A549 (cell line): Measurements from ENCODE around the gene GRIK4. TPM values are rescaled to one million over a fixed set of nuclear protein-coding genes. Genes with fewer than 3 reads are reported as not detected.

Experiments used
- ATAC-seq, 2 experiments: fragments of 200-7000 bp in 1 of 2; fragments of >200 bp in 1 of 2; cut with Nextera tagmentation in 1 of 2; cut with Tn5 transposase in 1 of 2; 3 replicates each; pipeline versions ENCODE4 v1.8.0 to v1.9.1; 2018 to 2020; ENCODE audit warnings: mild to moderate bottlenecking in 1 of 2, moderate library complexity in 1 of 2
- CTCF ChIA-PET: fragments of 300-600 bp; sonication (Branson Sonifier 250); formaldehyde crosslinking; extraction: SDS; loops from one replicate; lab custom pipeline; 2021; ENCODE audit warnings: antibody characterized with exemption, inconsistent platforms; lab: Yijun Ruan, JAX
- POLR2A ChIA-PET: fragments of 350-600 bp; formaldehyde crosslinking; extraction: SDS; loops from one replicate; lab custom pipeline; 2021; ENCODE audit warnings: antibody characterized with exemption, inconsistent platforms; lab: Yijun Ruan, JAX
- DNase-seq, 2 experiments: peaks; one replicate each; pipeline versions ENCODE4 v3.0.0 to v3.0.0-alpha.2; 2011 to 2016; ENCODE audit warnings: low read depth in 1 of 2, low spot score in 1 of 2
- FAIRE-seq: peaks from 2 replicates; lab custom pipeline; 2011; peaks lifted over from hg19 to GRCh38; lab: Jason Lieb, UNC
- H3K27ac ChIP-seq, 2 experiments: fragments of >200 bp; sonication (Bioruptor Twin); formaldehyde crosslinking; 3 replicates each; pipeline ENCODE4 v1.5.1; 2016 to 2017
- H3K4me1 ChIP-seq: fragments of >200 bp; sonication (Bioruptor Twin); formaldehyde crosslinking; 3 replicates; pipeline ENCODE4 v1.6.1; 2016
- H3K4me2 ChIP-seq: fragments of >200 bp; sonication (Bioruptor Twin); formaldehyde crosslinking; 3 replicates; pipeline ENCODE4 v1.6.1; 2016
- H3K4me3 ChIP-seq: fragments of >200 bp; sonication (Bioruptor Twin); formaldehyde crosslinking; 3 replicates; pipeline ENCODE4 v1.5.1; 2016
- H3K9me3 ChIP-seq: fragments of >200 bp; sonication (Bioruptor Twin); formaldehyde crosslinking; 3 replicates; pipeline ENCODE4 v1.6.1; 2016
- CBX8 ChIP-seq: fragments of 200-600 bp; sonication (generic); IDR thresholded peaks from 2 replicates; pipeline ENCODE4 v1.6.1; 2016
- EHMT2 ChIP-seq: fragments of 200-600 bp; sonication (generic); IDR thresholded peaks from 2 replicates; pipeline ENCODE4 v1.6.1; 2016; ENCODE audit warnings: antibody characterized with exemption, low read depth, mild to moderate bottlenecking, moderate library complexity
- ESRRA ChIP-seq: fragments of 150-350 bp; IDR thresholded peaks from 2 replicates; pipeline ENCODE4 v1.6.1; 2014; ENCODE audit warnings: mild to moderate bottlenecking, low read length, borderline replicate concordance
- FOSB ChIP-seq: fragments of 250-450 bp; sonication (Bioruptor Pico); IDR thresholded peaks from 2 replicates; pipeline ENCODE4 v1.5.0; 2020; ENCODE audit warnings: mild to moderate bottlenecking, moderate library complexity
- HOXB13 ChIP-seq: fragments of 250-450 bp; sonication (Bioruptor Pico); IDR thresholded peaks from 2 replicates; pipeline ENCODE4 v1.5.0; 2020; ENCODE audit warnings: low read depth, mild to moderate bottlenecking, moderate library complexity
- HOXB5 ChIP-seq: fragments of 250-450 bp; sonication (Bioruptor Pico); IDR thresholded peaks from 2 replicates; pipeline ENCODE4 v1.5.0; 2020; ENCODE audit warnings: mild to moderate bottlenecking, moderate library complexity
- MAFK ChIP-seq: fragments of 450-650 bp; IDR thresholded peaks from 2 replicates; pipeline ENCODE4 v1.6.1; 2014; ENCODE audit not compliant: partially characterized antibody
- MYC ChIP-seq: IDR thresholded peaks from 2 replicates; pipeline ENCODE4 v1.6.1; 2012; ENCODE audit warnings: mild to moderate bottlenecking, inconsistent platforms, low read length, improper control_type of control experiment, borderline replicate concordance
- PHF8 ChIP-seq: fragments of 200-600 bp; sonication (generic); IDR thresholded peaks from 2 replicates; pipeline ENCODE4 v1.6.1; 2016; ENCODE audit warnings: low read depth, mild to moderate bottlenecking, antibody characterized with exemption, moderate library complexity, borderline replicate concordance
- POLR2AphosphoS2 ChIP-seq: conservative IDR thresholded peaks from 2 replicates; pipeline ENCODE4 v1.6.1; 2012; ENCODE audit warnings: low read length, improper control_type of control experiment, inconsistent platforms
- RAD21 ChIP-seq, 2 experiments: fragments of >200 bp in 1 of 2; sonication (Bioruptor Twin) in 1 of 2; formaldehyde crosslinking in 1 of 2; IDR thresholded peaks in 1 of 2; conservative IDR thresholded peaks in 1 of 2; 2 replicates in 1 of 2; 3 replicates in 1 of 2; pipeline ENCODE4 v1.6.1; 2012 to 2018; ENCODE audit warnings: inconsistent platforms in 1 of 2
- RARB ChIP-seq: fragments of 250-450 bp; sonication (Bioruptor Pico); IDR thresholded peaks from 2 replicates; pipeline ENCODE4 v1.8.0; 2021; ENCODE audit warnings: mild to moderate bottlenecking, moderate library complexity
- RCOR1 ChIP-seq: fragments of 150-350 bp; IDR thresholded peaks from 2 replicates; pipeline ENCODE4 v1.6.1; 2014; ENCODE audit warnings: antibody characterized with exemption, low read length, low read depth
- RFX5 ChIP-seq: fragments of 450-650 bp; IDR thresholded peaks from 2 replicates; pipeline ENCODE4 v1.7.1; 2014; ENCODE audit warnings: antibody characterized with exemption, mild to moderate bottlenecking, moderate library complexity
- SMC3 ChIP-seq: fragments of >200 bp; sonication (Bioruptor Twin); formaldehyde crosslinking; IDR thresholded peaks from 3 replicates; pipeline ENCODE4 v1.6.1; 2018; ENCODE audit warnings: inconsistent platforms
- TFCP2L1 ChIP-seq: fragments of 250-450 bp; sonication (Bioruptor Pico); IDR thresholded peaks from 2 replicates; pipeline ENCODE4 v1.5.0; 2021; ENCODE audit warnings: mild to moderate bottlenecking
- ZFP36 ChIP-seq: fragments of 450-650 bp; IDR thresholded peaks from 2 replicates; pipeline ENCODE4 v1.6.1; 2014; ENCODE audit warnings: borderline replicate concordance; ENCODE audit not compliant: partially characterized antibody
- ZNF302 ChIP-seq: fragments of 250-450 bp; sonication (Bioruptor Pico); IDR thresholded peaks from 2 replicates; pipeline ENCODE4 v1.9.0; 2021; ENCODE audit warnings: inconsistent platforms, mild to moderate bottlenecking, moderate library complexity
- WGBS: methylation state at CpG from one replicate; pipeline ENCODE4 v1.1.6; 2017; ENCODE audit errors: missing lambda C conversion rate; 5-methylcytosine and 5-hydroxymethylcytosine counted together
- polyA plus RNA-seq, 4 experiments: library from polyadenylated mRNA; depleted of rRNA in 3 of 4; stranded (reverse); fragments of >200 nt; fragmentation: RNase III in 1 of 4; extraction: RNeasy Plus Mini Kit Qiagen cat#74134 plus additional on column Dnase treatment in 1 of 4; gene quantifications; 2 replicates in 3 of 4; 3 replicates in 1 of 4; pipeline ENCODE4 v1.2.3, GENCODE V29; 2011 to 2017
- TF ChIP-seq, protein P1 (sequence below): IDR thresholded peaks from 2 replicates; pipeline ENCODE4 v1.6.1; 2012
- TF ChIP-seq, protein P2 (sequence below): fragments of 250-450 bp; sonication (Bioruptor Pico); IDR thresholded peaks from 2 replicates; pipeline ENCODE4 v1.5.0; 2020; ENCODE audit warnings: low read depth, mild to moderate bottlenecking, moderate library complexity
- TF ChIP-seq, protein P3 (sequence below): fragments of 450-650 bp; IDR thresholded peaks from 2 replicates; pipeline ENCODE4 v1.6.1; 2014; ENCODE audit warnings: antibody characterized with exemption
- TF ChIP-seq, protein P4 (sequence below): fragments of >200 bp; sonication (Bioruptor Twin); formaldehyde crosslinking; IDR thresholded peaks from 3 replicates; pipeline ENCODE4 v1.6.1; 2016

Gene GRIK4
- polyA plus RNA-seq, 2 of the 4 experiments (the other 2 are of a cell fraction), result 0.01 TPM; not detected in 1

DNA sequence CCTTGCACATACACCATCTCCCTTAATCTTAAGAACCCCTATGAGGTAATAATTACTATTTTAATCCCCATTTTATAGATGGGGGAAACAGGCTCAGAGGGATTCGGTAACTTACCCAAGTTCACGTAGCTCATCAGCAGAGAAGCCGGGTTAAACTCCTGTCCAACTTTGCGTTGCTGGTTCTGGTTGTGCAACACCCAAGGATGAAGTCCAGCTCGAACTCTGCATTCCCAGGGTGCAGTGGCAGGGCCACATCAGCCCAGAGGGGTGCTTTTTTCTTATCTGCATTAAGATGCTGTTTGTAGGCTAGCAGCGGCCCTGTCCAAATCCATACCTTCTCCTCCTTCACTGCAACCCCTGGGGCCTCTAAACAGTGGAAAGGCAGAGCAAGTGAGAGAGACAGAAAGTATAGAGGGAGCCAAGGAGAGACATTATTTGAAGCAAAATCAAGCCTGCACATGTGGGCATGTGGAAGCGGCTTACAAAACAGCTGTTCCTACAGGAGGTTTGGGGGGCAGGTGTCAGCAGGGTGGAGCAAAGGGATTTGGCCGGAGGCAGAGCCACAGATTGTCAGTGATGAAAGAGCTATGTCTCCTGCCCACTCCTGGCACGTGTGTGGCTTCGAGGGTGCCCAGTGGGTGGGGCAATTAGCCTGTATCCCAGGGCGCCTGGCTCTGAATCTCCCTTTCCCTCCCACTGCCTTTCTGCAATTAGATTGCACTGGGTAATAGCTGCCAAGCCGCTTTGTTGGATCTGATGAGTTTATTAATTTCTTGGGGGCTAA lies 382.8 kb downstream of the GRIK4 start:
- DNase-seq (no peak), ATAC-seq (no peak), FAIRE-seq (no peak)
- 55% methylated on average over 8 of the region's 12 CpGs for WGBS
- no peak overlapping the region for H3K27ac ChIP-seq
- no peak overlapping the region for H3K4me3 ChIP-seq
- CTCF ChIA-PET, result interaction anchor here (1.7 kb wide), 1 partner anchor 40 kb away, joined by 4 read pairs; no protein-coding TSS in a partner anchor
- POLR2A ChIA-PET, result no interaction called here
- no peaks in the 10 kb centered on the region for H3K9me3 ChIP-seq
- no peaks in the 10 kb centered on the region for H3K4me1 ChIP-seq
- TF ChIP-seq, protein P1, sequence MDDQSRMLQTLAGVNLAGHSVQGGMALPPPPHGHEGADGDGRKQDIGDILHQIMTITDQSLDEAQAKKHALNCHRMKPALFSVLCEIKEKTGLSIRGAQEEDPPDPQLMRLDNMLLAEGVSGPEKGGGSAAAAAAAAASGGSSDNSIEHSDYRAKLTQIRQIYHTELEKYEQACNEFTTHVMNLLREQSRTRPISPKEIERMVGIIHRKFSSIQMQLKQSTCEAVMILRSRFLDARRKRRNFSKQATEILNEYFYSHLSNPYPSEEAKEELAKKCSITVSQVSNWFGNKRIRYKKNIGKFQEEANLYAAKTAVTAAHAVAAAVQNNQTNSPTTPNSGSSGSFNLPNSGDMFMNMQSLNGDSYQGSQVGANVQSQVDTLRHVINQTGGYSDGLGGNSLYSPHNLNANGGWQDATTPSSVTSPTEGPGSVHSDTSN, result no peak
- TF ChIP-seq FOSB, result no peak
- no peak for TF ChIP-seq HOXB13
- TF ChIP-seq PHF8, result no peak
- TF ChIP-seq, all 56 proteins: peak for 0
- H3K4me2 ChIP-seq, result no peak overlapping the region

DNA sequence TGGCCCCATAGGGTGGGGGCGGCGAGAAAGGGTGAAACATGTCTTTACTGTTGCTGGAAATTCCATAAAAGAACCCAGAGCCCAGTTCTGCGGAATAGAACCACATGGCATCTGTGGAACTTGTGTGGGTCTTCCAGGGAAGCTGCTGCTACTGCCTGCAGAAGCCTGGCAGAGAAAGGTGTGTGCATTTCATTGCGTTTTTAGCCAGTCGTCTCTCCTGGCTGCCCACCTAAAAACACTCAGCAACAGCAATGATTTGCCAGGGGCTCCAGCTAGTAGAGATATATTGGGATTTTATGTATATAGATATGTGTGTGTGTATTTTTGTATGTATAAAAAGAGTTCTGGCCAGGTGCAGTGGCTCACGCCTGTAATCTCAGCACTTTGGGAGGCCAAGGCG lies 385.1 kb downstream of the GRIK4 start:
- no peak overlapping the region for H3K4me2 ChIP-seq
- 79% methylated on average over 5 of the region's 7 CpGs for WGBS
- TF ChIP-seq, protein P1, result no peak
- TF ChIP-seq POLR2AphosphoS2, result no peak
- no peaks in the 10 kb centered on the region for H3K4me1 ChIP-seq
- ChIA-PET POLR2A (no interaction called here), CTCF (no interaction called here)
- FAIRE-seq (no peak), DNase-seq (no peak), ATAC-seq (no peak)
- H3K4me3 ChIP-seq, result no peak overlapping the region
- H3K27ac ChIP-seq, result no peak overlapping the region
- no peaks in the 10 kb centered on the region for H3K9me3 ChIP-seq

DNA sequence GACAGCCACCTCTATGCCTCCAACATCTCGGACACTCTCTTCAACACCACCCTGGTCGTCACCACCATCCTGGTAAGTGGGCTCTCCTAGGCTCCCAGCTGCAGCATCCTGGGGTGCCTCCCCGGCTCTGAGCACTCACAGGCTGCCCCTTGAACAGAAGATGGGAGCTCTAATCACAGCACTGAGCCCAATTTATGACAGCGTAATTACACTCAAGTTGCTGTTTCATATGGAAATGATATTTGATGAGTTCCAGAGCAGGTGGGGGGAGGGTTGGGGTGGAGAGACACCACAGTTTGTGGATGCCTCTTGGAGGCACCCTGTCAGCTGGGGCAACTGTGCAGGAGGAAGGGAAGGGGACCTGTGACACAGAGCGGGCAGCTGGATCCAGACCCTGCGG lies 387.0 kb downstream of the GRIK4 start:
- H3K9me3 ChIP-seq, result no peaks in the 10 kb centered on the region

More for the DNA sequence above, 387.0 kb downstream of the GRIK4 start:
- CTCF ChIA-PET, result no interaction called here
- H3K27ac ChIP-seq, result no peak overlapping the region
- DNase-seq, result no peak
- 40% methylated on average over 3 of the region's 6 CpGs for WGBS
- POLR2A ChIA-PET, result no interaction called here
- no peaks in the 10 kb centered on the region for H3K4me1 ChIP-seq
- H3K4me2 ChIP-seq, result no peak overlapping the region
- no peak for ATAC-seq
- TF ChIP-seq, protein P2, sequence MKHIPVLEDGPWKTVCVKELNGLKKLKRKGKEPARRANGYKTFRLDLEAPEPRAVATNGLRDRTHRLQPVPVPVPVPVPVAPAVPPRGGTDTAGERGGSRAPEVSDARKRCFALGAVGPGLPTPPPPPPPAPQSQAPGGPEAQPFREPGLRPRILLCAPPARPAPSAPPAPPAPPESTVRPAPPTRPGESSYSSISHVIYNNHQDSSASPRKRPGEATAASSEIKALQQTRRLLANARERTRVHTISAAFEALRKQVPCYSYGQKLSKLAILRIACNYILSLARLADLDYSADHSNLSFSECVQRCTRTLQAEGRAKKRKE (CRISPR knock-in tag), result no peak
- TF ChIP-seq RFX5, result no peak
- no peak for TF ChIP-seq CBX8
- no peak for TF ChIP-seq RAD21 (conservative IDR thresholded peaks at IDR 0.05 in 1 of 2, IDR thresholded peaks at IDR 0.05 in 1 of 2)
- no peak for TF ChIP-seq MYC
- TF ChIP-seq, protein P1, result no peak
- no peak for TF ChIP-seq HOXB13
- TF ChIP-seq, protein P3, sequence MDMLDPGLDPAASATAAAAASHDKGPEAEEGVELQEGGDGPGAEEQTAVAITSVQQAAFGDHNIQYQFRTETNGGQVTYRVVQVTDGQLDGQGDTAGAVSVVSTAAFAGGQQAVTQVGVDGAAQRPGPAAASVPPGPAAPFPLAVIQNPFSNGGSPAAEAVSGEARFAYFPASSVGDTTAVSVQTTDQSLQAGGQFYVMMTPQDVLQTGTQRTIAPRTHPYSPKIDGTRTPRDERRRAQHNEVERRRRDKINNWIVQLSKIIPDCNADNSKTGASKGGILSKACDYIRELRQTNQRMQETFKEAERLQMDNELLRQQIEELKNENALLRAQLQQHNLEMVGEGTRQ, result no peak
- TF ChIP-seq RCOR1, result no peak
- no peak for TF ChIP-seq ESRRA
- no peak for TF ChIP-seq ZFP36
- no peak for TF ChIP-seq EHMT2
- TF ChIP-seq ZNF302 (CRISPR knock-in tag), result no peak
- no peak for TF ChIP-seq HOXB5 (CRISPR knock-in tag)
- no peak for TF ChIP-seq MAFK
- no peak for TF ChIP-seq TFCP2L1 (CRISPR knock-in tag)
- TF ChIP-seq FOSB, result no peak
- TF ChIP-seq RARB (CRISPR knock-in tag), result no peak
- TF ChIP-seq, protein P4, sequence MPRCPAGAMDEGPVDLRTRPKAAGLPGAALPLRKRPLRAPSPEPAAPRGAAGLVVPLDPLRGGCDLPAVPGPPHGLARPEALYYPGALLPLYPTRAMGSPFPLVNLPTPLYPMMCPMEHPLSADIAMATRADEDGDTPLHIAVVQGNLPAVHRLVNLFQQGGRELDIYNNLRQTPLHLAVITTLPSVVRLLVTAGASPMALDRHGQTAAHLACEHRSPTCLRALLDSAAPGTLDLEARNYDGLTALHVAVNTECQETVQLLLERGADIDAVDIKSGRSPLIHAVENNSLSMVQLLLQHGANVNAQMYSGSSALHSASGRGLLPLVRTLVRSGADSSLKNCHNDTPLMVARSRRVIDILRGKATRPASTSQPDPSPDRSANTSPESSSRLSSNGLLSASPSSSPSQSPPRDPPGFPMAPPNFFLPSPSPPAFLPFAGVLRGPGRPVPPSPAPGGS, result no peak
- TF ChIP-seq SMC3, result no peak
- TF ChIP-seq, all 56 proteins: peak for 0
- no peak overlapping the region for H3K4me3 ChIP-seq
- FAIRE-seq, result no peak
